HepG2 (cell line): ENCODE results near the gene CFAP46.

Experiments used
- CC2D1A ChIP-seq: sonication (generic); formaldehyde crosslinking; IDR thresholded peaks from 2 replicates; pipeline ENCODE4 v1.8.1; 2023; ENCODE audit warnings: mild to moderate bottlenecking, missing genetic modification reagents
- FOXP4 ChIP-seq: sonication (generic); formaldehyde crosslinking; IDR thresholded peaks from 2 replicates; pipeline ENCODE4 v1.4.0; 2020; ENCODE audit warnings: missing genetic modification reagents
- ZBTB8A ChIP-seq: sonication (generic); formaldehyde crosslinking; IDR thresholded peaks from 2 replicates; pipeline ENCODE4 v1.4.0; 2020; ENCODE audit warnings: mild to moderate bottlenecking, low read depth, missing genetic modification reagents, borderline replicate concordance

GRCh38 chr10:132898391-132899053 is 43.8 kb downstream of the CFAP46 start:
- TF ChIP-seq FOXP4 (CRISPR knock-in tag) (no peak), CC2D1A (CRISPR knock-in tag) (no peak), ZBTB8A (CRISPR knock-in tag) (no peak)
